ENCODE results near the gene RENBP. TPM values are rescaled to one million over a fixed set of nuclear protein-coding genes. Genes with fewer than 3 reads are reported as not detected.

RENBP gene
- total RNA-seq, 2 experiments from 2014 or later: 8.6 to 9.3 TPM

GRCh38 chrX:153952373-153953026 is 8.1 kb upstream of the RENBP start:
- H3K4me3 ChIP-seq (ENCODE audit: low read length): no peak overlapping the region
- no peaks in the 10 kb centered on the region for H3K27me3 ChIP-seq (ENCODE audit: control insufficient read depth in 1 of 2, insufficient read depth in 2 of 2, low read length in 2 of 2)
- Mint-ChIP-seq H3K4me1 (ENCODE audit: low read depth) (peaks cover 11% of the 10 kb centered on the region), H3K36me3 (ENCODE audit: low read depth) (peaks cover 55% of the 10 kb centered on the region), H3K9me3 (no peaks in the 10 kb centered on the region), H3K27me3 (no peaks in the 10 kb centered on the region), H3K4me3 (no peak overlapping the region), H3K27ac (no peak overlapping the region)
- no peak for ATAC-seq (ENCODE audit: poor library complexity)
- intact Hi-C loops (cut with DNase I, micrococcal nuclease): loop anchor here (1.0 to 5.0 kb wide), 2 partner anchors 188 to 265 kb away; partner anchors contain the start of genes PLXNB3 (in 2 of the 2) and SLC6A8 (in 1 of the 2)
- no peak for DNase-seq
- no peak for TF ChIP-seq CTCF (IDR thresholded peaks at IDR 0.05)
- ChIA-PET POLR2A (interaction anchor here (1.1 to 1.2 kb wide), 2 partner anchors 17 to 19 kb away, joined by 3 to 4 read pairs; partner anchors contain the start of gene HCFC1), CTCF (no interaction called here)
- H3K36me3 ChIP-seq (ENCODE audit: insufficient read depth, low read length): peaks cover 85% of the 10 kb centered on the region
- H3K27ac ChIP-seq (ENCODE audit: low read depth in 1 of 2, low read length in 2 of 2): no peak overlapping the region
- no peaks in the 10 kb centered on the region for H3K9me3 ChIP-seq (ENCODE audit: control insufficient read depth in 1 of 2, insufficient read depth in 1 of 2, low read length in 2 of 2)
- H3K4me1 ChIP-seq (ENCODE audit: insufficient read depth, low read length): peaks cover 22% of the 10 kb centered on the region

DNA sequence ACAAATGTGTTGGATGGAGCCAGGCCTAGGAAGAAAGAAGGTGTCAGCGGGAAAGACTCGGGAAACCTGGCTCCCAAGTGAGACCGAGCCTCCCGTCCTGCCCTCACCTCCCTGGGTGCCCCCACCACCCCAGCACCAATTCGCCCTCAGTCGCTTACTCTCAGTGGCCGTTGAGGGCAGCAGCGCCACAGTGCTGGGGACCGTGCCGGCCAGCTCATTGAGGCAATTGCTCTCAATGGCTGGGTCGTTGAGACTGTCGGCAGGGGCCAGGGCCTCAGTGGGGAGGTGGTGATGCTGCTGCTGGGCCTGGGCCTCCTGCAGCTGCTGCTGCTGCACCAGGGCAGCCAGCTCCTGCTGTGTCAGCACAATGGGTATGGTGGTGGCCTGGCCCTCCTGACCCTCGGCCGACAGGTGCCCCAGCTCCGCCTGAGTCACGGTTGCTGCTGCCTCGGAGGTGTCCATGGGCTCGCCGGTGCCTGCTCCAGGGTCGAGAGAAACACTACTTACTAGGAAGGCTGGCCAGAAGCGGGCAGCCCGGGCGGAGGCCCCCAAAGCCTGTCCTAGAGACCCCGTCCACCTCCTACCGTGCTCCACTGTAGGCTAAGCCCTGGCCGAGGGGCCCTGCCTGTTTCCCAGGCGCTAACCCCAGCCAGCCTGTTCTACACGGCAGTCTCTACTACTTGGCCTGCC is 7.4 kb upstream of the RENBP start:
- Histone ChIP-seq H3K27ac (ENCODE audit: low read depth in 1 of 2, low read length in 2 of 2) (no peak overlapping the region), H3K4me1 (ENCODE audit: insufficient read depth, low read length) (peaks cover 29% of the 10 kb centered on the region), H3K36me3 (ENCODE audit: insufficient read depth, low read length) (peaks cover 78% of the 10 kb centered on the region), H3K4me3 (ENCODE audit: low read length) (no peak overlapping the region), H3K27me3 (ENCODE audit: control insufficient read depth in 1 of 2, insufficient read depth in 2 of 2, low read length in 2 of 2) (no peaks in the 10 kb centered on the region), H3K9me3 (ENCODE audit: control insufficient read depth in 1 of 2, insufficient read depth in 1 of 2, low read length in 2 of 2) (no peaks in the 10 kb centered on the region)
- Mint-ChIP-seq H3K9me3 (no peaks in the 10 kb centered on the region), H3K27ac (no peak overlapping the region), H3K27me3 (no peaks in the 10 kb centered on the region), H3K4me3 (no peak overlapping the region), H3K4me1 (ENCODE audit: low read depth) (peaks cover 15% of the 10 kb centered on the region), H3K36me3 (ENCODE audit: low read depth) (peaks cover 51% of the 10 kb centered on the region)
- ChIA-PET CTCF (interaction anchor here (1.0 to 1.8 kb wide), 2 partner anchors 27 to 29 kb away, joined by 3 to 4 read pairs; no protein-coding TSS in a partner anchor), POLR2A (interaction anchor here (1.1 to 10.3 kb wide), 3 partner anchors 17 to 26 kb away, joined by 3 to 196 read pairs (median 4); partner anchors contain the start of genes ARHGAP4 and HCFC1)
- intact Hi-C loops (cut with DNase I, micrococcal nuclease): loop anchor here in 1 of 2 experiments (5.0 kb wide), 1 partner anchor 265 kb away; the partner anchor contains the start of gene SLC6A8
- ATAC-seq (ENCODE audit: poor library complexity): no peak
- no peak for DNase-seq
- TF ChIP-seq CTCF (IDR thresholded peaks at IDR 0.05): no peak

DNA sequence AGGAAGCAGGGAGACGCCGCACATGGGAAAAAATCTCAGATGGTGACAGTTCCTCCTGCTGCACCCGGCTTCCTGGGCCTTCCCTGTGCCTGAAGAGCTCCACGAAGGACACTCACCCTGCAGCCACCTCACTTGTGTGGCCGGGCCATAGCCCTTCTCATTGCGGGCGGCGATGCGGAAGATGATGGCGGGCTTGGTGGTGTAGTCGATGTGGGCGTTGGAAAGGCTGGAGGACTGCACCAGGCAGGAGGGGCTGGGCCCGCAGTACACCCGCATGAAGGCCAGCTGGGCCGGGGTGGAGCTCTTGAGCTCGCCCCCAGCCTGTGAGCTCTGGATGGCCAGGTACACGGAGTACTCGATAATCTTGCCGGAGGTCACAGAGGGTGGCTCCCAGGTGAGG is 5.7 kb upstream of the RENBP start:
- H3K4me1 ChIP-seq (ENCODE audit: insufficient read depth, low read length): peaks cover 30% of the 10 kb centered on the region
- TF ChIP-seq CTCF (IDR thresholded peaks at IDR 0.05): no peak
- no peaks in the 10 kb centered on the region for H3K9me3 ChIP-seq (ENCODE audit: control insufficient read depth in 1 of 2, insufficient read depth in 1 of 2, low read length in 2 of 2)
- POLR2A ChIA-PET: interaction anchor here (0.7 to 10.3 kb wide), 3 partner anchors 10 to 24 kb away, joined by 3 to 196 read pairs (median 5); partner anchors contain the start of gene ARHGAP4
- no peak for ATAC-seq (ENCODE audit: poor library complexity)
- H3K4me3 ChIP-seq (ENCODE audit: low read length): no peak overlapping the region
- Mint-ChIP-seq H3K36me3 (ENCODE audit: low read depth) (peaks cover 40% of the 10 kb centered on the region), H3K9me3 (no peaks in the 10 kb centered on the region), H3K4me3 (no peak overlapping the region), H3K27me3 (no peaks in the 10 kb centered on the region), H3K27ac (no peak overlapping the region), H3K4me1 (ENCODE audit: low read depth) (peaks cover 15% of the 10 kb centered on the region)
- peaks cover 61% of the 10 kb centered on the region for H3K36me3 ChIP-seq (ENCODE audit: insufficient read depth, low read length)
- CTCF ChIA-PET: interaction anchor here (0.6 to 1.8 kb wide), 2 partner anchors 27 to 39 kb away, joined by 3 to 4 read pairs; no protein-coding TSS in a partner anchor
- no peaks in the 10 kb centered on the region for H3K27me3 ChIP-seq (ENCODE audit: control insufficient read depth in 1 of 2, insufficient read depth in 2 of 2, low read length in 2 of 2)
- intact Hi-C loops (cut with DNase I, micrococcal nuclease): loop anchor here in 1 of 2 experiments (5.0 kb wide), 1 partner anchor 263 kb away; the partner anchor contains the start of gene SLC6A8
- no peak for DNase-seq
- H3K27ac ChIP-seq (ENCODE audit: low read depth in 1 of 2, low read length in 2 of 2): no peak overlapping the region

Data from CD4-positive, alpha-beta T cell (primary cell).